Duodenal mucosa (tissue), 2 donors: ENCODE measurements around the gene NDUFS7.

Experiments used
- H3K27ac ChIP-seq: one replicate; pipeline ENCODE4 v1.7.0; 2013; ENCODE audit warnings: low read depth, low read length
- H3K27me3 ChIP-seq, 2 donors: one replicate each; pipeline ENCODE4 v1.7.0; 2013; ENCODE audit warnings: low read length in 2 of 2, control low read depth in 1 of 2; ENCODE audit not compliant: insufficient read depth in 2 of 2, control insufficient read depth in 1 of 2
- H3K36me3 ChIP-seq, 2 donors: one replicate each; pipeline ENCODE4 v1.7.0; 2013; ENCODE audit warnings: low read length in 2 of 2, control low read depth in 1 of 2; ENCODE audit not compliant: insufficient read depth in 2 of 2, control insufficient read depth in 1 of 2
- H3K4me1 ChIP-seq, 2 donors: one replicate each; pipeline ENCODE4 v1.7.0; 2013; ENCODE audit warnings: low read length in 2 of 2, control low read depth in 1 of 2; ENCODE audit not compliant: insufficient read depth in 2 of 2, control insufficient read depth in 1 of 2
- H3K4me3 ChIP-seq, 2 donors: one replicate each; pipeline ENCODE4 v1.7.0; 2013; ENCODE audit warnings: low read length in 2 of 2, low read depth in 1 of 2
- H3K9ac ChIP-seq, 2 donors: one replicate each; pipeline ENCODE4 v1.7.0; 2013; ENCODE audit warnings: low read length in 2 of 2, low read depth in 1 of 2
- H3K9me3 ChIP-seq, 2 donors: one replicate each; pipeline ENCODE4 v1.7.0; 2013; ENCODE audit warnings: low read length in 2 of 2, control low read depth in 1 of 2; ENCODE audit not compliant: control insufficient read depth in 1 of 2

Gene NDUFS7

GRCh38 chr19:1393841-1394240 lies 10.1 kb downstream of the NDUFS7 start:
- Histone ChIP-seq H3K36me3 (peaks cover 29 to 45% of the 10 kb centered on the region in 2 donors), H3K9me3 (no peaks in the 10 kb centered on the region)

GRCh38 chr19:1394252-1395193 lies 10.8 kb downstream of the NDUFS7 start:
- Histone ChIP-seq H3K4me1 (peaks cover 0 to 17% of the 10 kb centered on the region in 2 donors), H3K9me3 (no peaks in the 10 kb centered on the region), H3K9ac (no peak overlapping the region), H3K4me3 (no peak overlapping the region), H3K36me3 (peaks cover 22 to 38% of the 10 kb centered on the region in 2 donors), H3K27ac (no peak overlapping the region), H3K27me3 (peaks cover 0 to 21% of the 10 kb centered on the region in 2 donors)

More at GRCh38 chr19:1393841-1394240, 10.1 kb downstream of the NDUFS7 start:
- H3K27ac ChIP-seq = no peak overlapping the region
- peaks cover 0 to 17% of the 10 kb centered on the region in 2 donors for H3K4me1 ChIP-seq
- H3K27me3 ChIP-seq = peaks cover 0 to 16% of the 10 kb centered on the region in 2 donors
- H3K9ac ChIP-seq = no peak overlapping the region
- H3K4me3 ChIP-seq = no peak overlapping the region

- H3K9me3 ChIP-seq = no peaks in the 10 kb centered on the region
- peaks cover 21 to 32% of the 10 kb centered on the region in 2 donors for H3K36me3 ChIP-seq
- peaks cover 3 to 21% of the 10 kb centered on the region in 2 donors for H3K4me1 ChIP-seq
- H3K27me3 ChIP-seq = peaks cover 1 to 24% of the 10 kb centered on the region in 2 donors
- H3K4me3 ChIP-seq = no peak overlapping the region
- no peak overlapping the region for H3K27ac ChIP-seq
- no peak overlapping the region for H3K9ac ChIP-seq
Observed at GRCh38 chr19:1395194-1396018, 11.7 kb downstream of the NDUFS7 start.

GRCh38 chr19:1396019-1396767 lies 12.5 kb downstream of the NDUFS7 start:
- no peak overlapping the region for H3K9ac ChIP-seq
- H3K9me3 ChIP-seq = no peaks in the 10 kb centered on the region
- H3K27ac ChIP-seq = no peak overlapping the region
- H3K27me3 ChIP-seq = peaks cover 3 to 32% of the 10 kb centered on the region in 2 donors
- peaks cover 18 to 25% of the 10 kb centered on the region in 2 donors for H3K36me3 ChIP-seq
- H3K4me1 ChIP-seq = peaks cover 6 to 27% of the 10 kb centered on the region in 2 donors
- no peak overlapping the region for H3K4me3 ChIP-seq

GRCh38 chr19:1396768-1397679 lies 13.3 kb downstream of the NDUFS7 start:
- Histone ChIP-seq H3K4me1 (peaks cover 6 to 32% of the 10 kb centered on the region in 2 donors), H3K9me3 (no peaks in the 10 kb centered on the region), H3K9ac (no peak overlapping the region), H3K27ac (no peak overlapping the region), H3K36me3 (peaks cover 18 to 24% of the 10 kb centered on the region in 2 donors), H3K4me3 (no peak overlapping the region), H3K27me3 (peaks cover 3 to 37% of the 10 kb centered on the region in 2 donors)

GRCh38 chr19:1397838-1398237 lies 14.1 kb downstream of the NDUFS7 start:
- peaks cover 10 to 16% of the 10 kb centered on the region in 2 donors for H3K36me3 ChIP-seq
- no peak overlapping the region for H3K27ac ChIP-seq
- H3K27me3 ChIP-seq = peaks cover 9 to 45% of the 10 kb centered on the region in 2 donors
- H3K9ac ChIP-seq = no peak overlapping the region
- no peak overlapping the region for H3K4me3 ChIP-seq
- H3K9me3 ChIP-seq = no peaks in the 10 kb centered on the region
- peaks cover 6 to 32% of the 10 kb centered on the region in 2 donors for H3K4me1 ChIP-seq

- Histone ChIP-seq H3K4me1 (peaks cover 6 to 32% of the 10 kb centered on the region in 2 donors), H3K36me3 (peaks cover 0 to 3% of the 10 kb centered on the region in 2 donors), H3K27ac (no peak overlapping the region), H3K4me3 (no peak overlapping the region), H3K9me3 (no peaks in the 10 kb centered on the region), H3K9ac (no peak overlapping the region), H3K27me3 (peaks cover 9 to 45% of the 10 kb centered on the region in 2 donors)
Observed at GRCh38 chr19:1399079-1399478, 15.4 kb downstream of the NDUFS7 start.

GRCh38 chr19:1399745-1400144 lies 16.0 kb downstream of the NDUFS7 start:
- no peak overlapping the region for H3K4me3 ChIP-seq
- no peak overlapping the region for H3K27ac ChIP-seq
- no peaks in the 10 kb centered on the region for H3K9me3 ChIP-seq
- no peaks in the 10 kb centered on the region for H3K36me3 ChIP-seq
- H3K4me1 ChIP-seq = peaks cover 6 to 32% of the 10 kb centered on the region in 2 donors
- H3K9ac ChIP-seq = no peak overlapping the region
- peaks cover 9 to 45% of the 10 kb centered on the region in 2 donors for H3K27me3 ChIP-seq
